GM18951 (cell line): Measurements from ENCODE around the gene MAML2.

ENCODE experiments used
- POLR2A ChIP-seq: IDR thresholded peaks from 4 replicates; pipeline ENCODE4 v1.6.1; 2011; ENCODE audit warnings: mild to moderate bottlenecking; ENCODE audit not compliant: insufficient read length, insufficient read depth; ENCODE audit errors: extremely low read depth
- in situ Hi-C: fragments of 300-500 bp; cut with MboI; formaldehyde crosslinking; loops from one replicate; pipeline ENCODE4 v1.12.0; 2022; ENCODE audit warnings: low sequenced_read_pairs, mixed read lengths, inconsistent platforms; ENCODE audit not compliant: unreplicated experiment

The MAML2 gene

DNA sequence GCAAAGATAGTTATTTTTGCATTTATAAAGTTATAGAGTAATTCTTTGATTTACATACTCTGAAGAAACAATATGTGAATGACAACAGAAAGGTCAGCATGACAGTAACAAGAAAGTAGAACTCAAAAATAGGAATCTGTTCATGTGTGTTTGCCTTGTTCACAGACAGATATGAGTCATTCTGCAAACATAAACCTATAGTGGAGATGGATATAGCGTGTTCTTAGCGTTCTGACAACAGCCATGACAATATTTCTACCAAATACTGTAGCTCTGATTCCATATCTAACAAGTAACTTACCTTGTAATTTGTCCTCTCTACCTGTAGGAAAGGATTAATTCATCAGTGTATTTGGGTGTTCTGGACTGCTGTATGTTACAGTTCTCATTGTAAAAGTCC is 210.6 kb downstream of the MAML2 start:
- TF ChIP-seq POLR2A: no peak
- in situ Hi-C loops: no loop called here

DNA sequence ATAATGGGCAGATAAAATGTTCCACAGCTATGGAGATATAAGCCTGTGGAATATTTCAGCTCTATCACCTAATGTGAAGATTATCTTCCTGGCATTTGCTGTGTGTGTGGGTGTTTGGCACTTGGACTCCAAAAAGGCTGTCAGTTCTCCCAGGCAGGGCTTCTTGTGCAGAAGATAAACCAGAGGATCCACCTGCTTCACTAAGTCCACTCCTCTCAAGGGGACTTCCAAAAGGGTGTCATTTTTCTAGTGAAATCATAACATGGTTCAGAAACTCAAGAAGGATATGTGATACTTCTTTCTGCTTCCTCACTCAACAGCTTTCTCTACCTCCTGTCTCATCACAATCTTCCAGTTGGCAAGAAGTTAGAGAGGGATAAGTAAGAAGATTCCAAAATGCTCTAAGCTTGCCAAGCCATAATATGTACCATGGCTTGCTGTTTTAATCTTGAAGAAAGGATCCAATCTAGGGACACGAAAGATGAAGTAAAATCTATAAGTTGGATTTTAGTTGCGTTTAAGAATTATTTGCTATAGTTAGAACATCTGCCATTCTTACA is 212.9 kb downstream of the MAML2 start:
- in situ Hi-C loops: no loop called here
- TF ChIP-seq POLR2A: no peak

DNA sequence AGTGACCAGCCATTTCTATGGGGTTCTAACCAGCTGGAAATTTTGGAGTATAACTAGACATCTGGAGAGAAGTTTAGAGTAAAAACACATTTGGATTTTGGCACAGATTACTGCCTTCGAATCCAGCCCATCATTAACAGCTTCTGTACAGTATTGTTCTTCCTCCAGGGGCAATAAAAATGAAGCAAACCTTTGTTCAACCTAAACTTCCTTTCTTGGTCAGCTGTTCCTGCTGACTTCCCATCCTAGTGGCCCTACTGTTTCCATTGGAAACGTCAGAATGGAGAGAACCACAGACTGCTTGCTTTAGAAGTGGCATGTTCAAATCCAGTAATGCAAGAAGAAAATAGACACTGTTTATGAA is 215.4 kb downstream of the MAML2 start:
- no peak for TF ChIP-seq POLR2A
- in situ Hi-C loops: no loop called here

DNA sequence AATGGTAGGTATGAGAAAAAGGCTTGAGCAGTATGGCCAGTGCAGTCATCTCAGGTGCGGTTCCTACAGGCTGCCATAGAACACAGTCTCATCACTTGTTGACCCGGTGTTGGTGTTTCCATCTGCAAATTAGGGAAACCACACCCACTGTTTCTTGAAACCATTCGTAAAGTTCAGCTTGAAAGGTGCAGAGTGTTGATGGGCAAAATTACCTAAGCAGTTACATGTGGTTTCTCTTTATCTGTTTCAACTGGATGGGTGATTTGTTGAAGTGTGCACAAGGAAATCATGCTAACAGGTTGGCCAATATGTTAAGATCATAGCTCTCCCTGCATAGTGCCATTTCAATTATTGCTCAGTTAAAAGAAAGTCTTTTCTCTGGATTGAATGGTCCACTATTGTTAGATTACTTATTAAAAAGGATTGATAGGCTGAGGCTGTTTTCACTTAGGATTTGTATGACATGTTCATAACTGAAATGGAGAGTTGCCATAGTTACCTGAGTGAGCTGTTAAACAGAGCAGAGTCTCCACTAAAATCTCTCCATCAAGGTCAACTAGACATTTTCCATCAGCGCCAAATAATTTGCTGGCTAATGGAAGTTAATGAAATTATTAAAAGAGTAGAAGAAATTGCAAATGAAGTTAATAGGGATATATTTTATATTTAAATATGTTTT is 215.9 kb downstream of the MAML2 start:
- in situ Hi-C loops: no loop called here
- no peak for TF ChIP-seq POLR2A

DNA sequence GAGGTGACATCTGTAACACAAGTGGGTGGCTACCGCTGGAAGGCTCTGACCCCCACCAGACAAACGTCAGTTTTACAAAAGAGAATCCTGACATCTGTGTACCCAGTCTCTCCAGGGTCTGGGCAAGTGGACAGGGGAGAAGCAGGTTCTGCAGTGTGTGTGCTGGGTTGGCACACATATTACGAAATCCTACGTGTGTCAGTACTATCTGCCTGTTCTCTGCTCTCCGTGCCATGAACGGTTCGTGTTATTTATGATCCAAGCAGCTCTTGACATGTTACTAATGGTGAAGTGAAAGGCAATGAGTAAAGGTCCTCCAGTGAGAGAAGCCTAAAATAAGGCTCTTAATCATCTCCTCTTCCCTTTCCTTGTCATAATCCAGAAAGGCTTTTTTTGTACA is 217.6 kb downstream of the MAML2 start:
- TF ChIP-seq POLR2A: no peak
- in situ Hi-C loops: no loop called here

DNA sequence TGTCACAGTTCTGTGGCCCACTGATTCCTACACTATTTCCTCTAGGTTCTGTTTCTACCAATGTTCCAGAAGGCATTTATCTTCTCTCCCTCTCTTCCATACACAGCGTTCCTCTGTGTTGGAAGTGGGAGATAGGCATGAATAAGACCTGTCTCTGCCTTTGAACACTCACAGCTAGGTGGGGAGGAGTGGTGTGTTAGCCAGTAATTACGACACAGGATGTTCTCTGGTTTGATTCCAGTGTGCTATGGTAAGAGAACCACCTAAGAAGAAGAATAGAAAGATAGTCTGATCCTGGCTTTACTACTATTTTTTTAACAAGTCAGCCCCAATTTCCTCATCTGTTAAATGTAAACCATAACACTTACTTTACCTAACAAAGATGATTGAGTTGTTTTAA is 218.8 kb downstream of the MAML2 start:
- in situ Hi-C loops: no loop called here
- TF ChIP-seq POLR2A: no peak

DNA sequence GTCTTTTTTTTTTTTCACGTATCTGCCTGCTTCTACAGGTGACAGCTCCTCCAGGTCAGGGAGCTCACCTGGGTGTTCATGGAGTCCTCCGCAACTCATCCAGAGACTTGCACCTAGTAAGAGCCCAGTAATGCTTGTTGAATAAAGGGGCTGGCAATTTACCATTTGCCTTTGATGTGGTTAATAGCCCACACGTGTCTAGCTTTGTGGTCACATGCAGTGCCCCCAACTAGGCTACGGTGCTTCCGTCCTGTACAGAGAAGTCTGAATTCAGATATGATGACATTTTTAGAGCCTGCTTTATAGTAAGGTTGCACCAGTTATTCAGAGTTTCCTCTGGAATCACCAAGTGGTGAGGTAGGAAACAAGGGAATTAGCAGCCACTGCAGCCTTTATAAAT is 219.7 kb downstream of the MAML2 start:
- no peak for TF ChIP-seq POLR2A
- in situ Hi-C loops: no loop called here

DNA sequence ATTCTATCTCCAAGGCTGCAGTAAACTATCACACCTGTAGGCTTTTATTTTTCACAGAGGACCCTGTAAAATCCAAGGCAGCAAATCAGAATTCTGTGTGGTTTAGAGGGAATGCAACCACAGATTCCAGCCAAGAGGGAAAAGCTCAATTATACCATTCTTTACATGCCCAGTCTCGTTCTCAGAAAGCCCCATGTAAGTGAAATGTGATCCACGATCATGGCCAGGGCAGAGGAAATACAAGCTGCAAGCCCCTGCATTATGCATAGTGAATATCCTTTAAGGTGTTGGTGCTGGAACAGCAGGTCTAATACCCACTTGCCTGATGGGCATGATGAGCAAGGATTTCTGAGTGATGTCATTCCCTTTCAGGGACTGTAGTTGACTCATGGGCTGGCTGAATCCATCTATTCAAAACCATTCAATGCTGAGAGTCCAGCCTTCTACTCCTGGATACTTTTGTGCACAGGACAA is 220.4 kb downstream of the MAML2 start:
- TF ChIP-seq POLR2A: no peak
- in situ Hi-C loops: no loop called here

DNA sequence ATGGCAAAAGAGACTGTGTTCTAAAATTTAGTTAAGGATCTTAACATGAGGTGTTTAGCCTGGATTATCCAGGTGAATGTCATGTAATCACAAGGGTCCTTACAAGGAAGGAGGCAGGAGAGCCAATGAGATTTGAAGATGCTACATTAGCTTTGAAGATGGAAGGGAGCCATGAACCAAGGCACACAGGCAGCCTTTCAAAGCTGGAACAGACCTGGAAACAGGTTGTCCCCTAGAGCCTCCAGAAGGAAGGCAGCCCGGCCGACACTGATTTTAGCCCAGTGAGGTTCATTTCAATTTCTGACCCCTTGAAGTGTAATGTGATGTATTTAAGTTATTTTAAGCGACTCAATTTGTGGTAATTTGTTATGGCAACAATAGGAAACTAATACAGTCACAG is 223.8 kb downstream of the MAML2 start:
- TF ChIP-seq POLR2A: no peak
- in situ Hi-C loops: no loop called here

DNA sequence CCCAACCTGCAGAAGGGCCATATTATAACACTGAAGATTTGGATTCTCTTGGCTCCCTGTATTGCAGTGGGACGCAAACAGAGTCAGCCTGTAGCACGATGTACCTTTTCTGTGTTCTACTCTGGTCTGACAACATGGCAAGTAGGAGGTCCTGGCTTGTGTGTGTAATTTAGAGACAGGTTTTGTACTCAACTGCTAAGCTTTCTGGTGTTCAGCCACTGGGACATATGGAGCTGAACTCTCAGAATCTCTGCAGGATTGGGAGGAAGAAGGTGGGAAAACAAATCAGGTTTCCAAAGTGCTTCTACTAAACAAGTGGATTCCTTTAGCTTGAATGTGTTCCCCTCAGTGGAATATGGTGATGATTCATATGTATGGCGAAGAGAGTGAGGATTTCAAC is 226.6 kb downstream of the MAML2 start:
- in situ Hi-C loops: no loop called here
- no peak for TF ChIP-seq POLR2A

DNA sequence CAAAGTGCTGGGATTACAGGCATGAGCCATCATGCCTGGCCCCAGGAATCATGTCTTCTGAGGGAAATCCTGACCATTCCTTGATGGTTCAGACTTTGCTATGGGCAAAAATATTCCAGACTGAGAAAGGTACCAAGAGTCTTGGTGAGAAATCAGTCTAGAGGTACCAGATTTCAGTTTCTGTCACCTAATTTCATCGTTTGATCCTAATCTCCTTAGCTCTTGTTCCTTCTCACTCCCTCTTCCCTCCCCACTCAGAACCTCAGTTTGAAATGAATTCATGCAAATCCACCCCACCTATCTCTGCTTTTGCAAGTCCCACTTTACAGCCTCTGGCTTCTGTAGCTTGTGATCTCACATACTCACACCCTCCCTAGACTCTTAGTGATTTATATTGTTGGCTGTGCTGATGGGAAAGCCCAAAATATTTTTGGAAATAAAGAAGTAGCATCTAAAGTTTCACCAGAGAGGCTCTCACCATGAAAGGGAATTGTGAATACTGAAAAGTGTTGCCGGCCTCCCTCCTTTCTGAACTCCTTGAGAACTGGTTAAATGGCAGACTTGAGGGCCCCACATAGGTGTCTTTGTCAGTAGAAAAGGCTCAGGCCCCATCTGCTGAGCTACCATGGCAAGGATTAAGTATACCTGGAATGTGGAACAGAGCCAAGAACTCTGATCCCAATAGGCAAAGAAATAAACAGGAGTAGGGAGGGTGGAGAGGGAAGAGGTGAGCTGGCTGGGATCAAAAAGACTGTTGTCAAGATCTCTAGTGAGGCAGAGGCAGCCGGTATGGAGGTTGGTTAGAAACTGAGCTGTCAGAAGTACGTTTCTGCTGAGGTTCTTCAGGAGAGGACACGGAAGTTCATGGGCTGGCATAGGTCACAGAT is 228.6 kb downstream of the MAML2 start:
- TF ChIP-seq POLR2A: no peak
- in situ Hi-C loops: no loop called here

DNA sequence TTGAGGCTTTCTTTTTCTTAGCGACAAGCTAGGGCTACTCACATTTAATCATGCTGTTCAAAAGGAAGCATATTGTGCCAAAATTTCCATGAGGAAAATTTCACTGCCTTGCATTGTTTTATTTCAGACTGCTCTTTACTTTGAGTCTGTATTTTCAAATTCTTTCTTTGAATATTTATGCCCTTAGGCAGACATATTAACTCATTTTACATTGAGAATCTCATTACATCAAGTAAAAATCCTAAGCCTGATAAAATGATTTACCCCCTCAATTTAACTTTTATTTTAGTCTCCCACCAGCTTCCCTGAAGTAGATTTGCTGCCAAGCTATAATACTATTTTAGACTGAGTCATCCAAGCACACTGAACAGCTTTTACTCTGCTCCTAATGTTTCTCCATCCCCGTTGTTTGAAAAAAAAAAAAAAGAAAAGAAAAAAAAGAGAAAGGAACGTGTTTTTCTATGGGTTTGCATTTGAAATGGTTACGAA is 229.8 kb downstream of the MAML2 start:
- in situ Hi-C loops: no loop called here
- TF ChIP-seq POLR2A: no peak
